Astrocyte (in vitro differentiated cells and primary cell): Measurements from ENCODE around the gene TNFRSF25.

Source experiments
- EZH2 ChIP-seq: IDR thresholded peaks from 2 replicates; pipeline ENCODE4 v1.6.1; 2012; ENCODE audit warnings: mild to moderate bottlenecking, low read length, inconsistent platforms; ENCODE audit not compliant: insufficient read depth
- TF ChIP-seq, protein P1 (sequence below): IDR thresholded peaks from 2 replicates; pipeline ENCODE4 v1.5.1; 2011; ENCODE audit warnings: low read depth, mild to moderate bottlenecking, inconsistent platforms, low read length, moderate library complexity; ENCODE audit not compliant: insufficient read depth

DNA sequence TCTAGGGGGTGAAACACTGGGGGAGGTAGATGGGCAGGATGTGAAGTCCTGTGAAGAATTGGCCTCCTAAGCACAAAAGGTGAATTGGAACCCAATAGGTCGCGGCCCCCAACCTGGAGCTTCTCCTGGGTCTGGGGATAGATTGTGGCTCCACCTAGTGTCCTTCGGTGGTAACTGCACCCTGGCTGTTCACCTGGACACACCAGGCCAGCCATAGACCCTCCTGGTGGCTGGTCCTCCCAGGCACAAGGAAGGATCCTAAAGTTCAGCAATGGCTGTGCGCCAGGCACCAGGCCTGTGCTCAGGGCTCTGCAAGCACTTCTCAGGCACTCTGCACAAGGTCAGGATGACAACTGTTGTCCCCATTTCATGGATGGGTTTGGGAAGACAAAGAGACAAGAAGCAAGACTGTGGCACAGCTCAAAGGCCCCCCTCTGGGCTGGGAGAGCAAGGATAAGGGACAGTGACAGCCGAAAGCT lies 27.9 kb downstream of the TNFRSF25 start:
- TF ChIP-seq, protein P1, sequence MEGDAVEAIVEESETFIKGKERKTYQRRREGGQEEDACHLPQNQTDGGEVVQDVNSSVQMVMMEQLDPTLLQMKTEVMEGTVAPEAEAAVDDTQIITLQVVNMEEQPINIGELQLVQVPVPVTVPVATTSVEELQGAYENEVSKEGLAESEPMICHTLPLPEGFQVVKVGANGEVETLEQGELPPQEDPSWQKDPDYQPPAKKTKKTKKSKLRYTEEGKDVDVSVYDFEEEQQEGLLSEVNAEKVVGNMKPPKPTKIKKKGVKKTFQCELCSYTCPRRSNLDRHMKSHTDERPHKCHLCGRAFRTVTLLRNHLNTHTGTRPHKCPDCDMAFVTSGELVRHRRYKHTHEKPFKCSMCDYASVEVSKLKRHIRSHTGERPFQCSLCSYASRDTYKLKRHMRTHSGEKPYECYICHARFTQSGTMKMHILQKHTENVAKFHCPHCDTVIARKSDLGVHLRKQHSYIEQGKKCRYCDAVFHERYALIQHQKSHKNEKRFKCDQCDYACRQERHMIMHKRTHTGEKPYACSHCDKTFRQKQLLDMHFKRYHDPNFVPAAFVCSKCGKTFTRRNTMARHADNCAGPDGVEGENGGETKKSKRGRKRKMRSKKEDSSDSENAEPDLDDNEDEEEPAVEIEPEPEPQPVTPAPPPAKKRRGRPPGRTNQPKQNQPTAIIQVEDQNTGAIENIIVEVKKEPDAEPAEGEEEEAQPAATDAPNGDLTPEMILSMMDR: peak; percentile 75
- TF ChIP-seq EZH2: no peak
